GF-D8 (cell line): Measurements from ENCODE around the gene TNRC6C.

Experiments used
- DNase-seq: peaks from one replicate; lab custom pipeline; 2025; lab: John Stamatoyannopoulos, UW

TNRC6C gene

GRCh38 chr17:78013683-78014467 is 55.4 kb downstream of the TNRC6C start:
- peak; percentile 23 for DNase-seq

GRCh38 chr17:78014646-78015045 is 56.1 kb downstream of the TNRC6C start:
- no peak for DNase-seq

- no peak for DNase-seq
These were observed 58.3 kb downstream of the TNRC6C start for GRCh38 chr17:78016852-78017251.

- DNase-seq: peak; percentile 1
These were observed 61.0 kb downstream of the TNRC6C start for GRCh38 chr17:78019367-78019975.

- DNase-seq: no peak
These were observed 61.6 kb downstream of the TNRC6C start for GRCh38 chr17:78019976-78020716.

- DNase-seq: no peak
These were observed 62.2 kb downstream of the TNRC6C start for GRCh38 chr17:78020717-78021108.

- DNase-seq: no peak
These were observed 63.9 kb downstream of the TNRC6C start for GRCh38 chr17:78022425-78022824.

- DNase-seq: no peak
These were observed 64.5 kb downstream of the TNRC6C start for GRCh38 chr17:78023042-78023441.

- DNase-seq: peak; percentile 14
These were observed 67.9 kb downstream of the TNRC6C start for GRCh38 chr17:78026381-78026780.

GRCh38 chr17:78027121-78027520 is 68.6 kb downstream of the TNRC6C start:
- no peak for DNase-seq

- no peak for DNase-seq
These were observed 71.2 kb downstream of the TNRC6C start for GRCh38 chr17:78029697-78030096.

GRCh38 chr17:78031435-78031834 is 72.9 kb downstream of the TNRC6C start:
- DNase-seq: no peak

- no peak for DNase-seq
These were observed 73.7 kb downstream of the TNRC6C start for GRCh38 chr17:78032166-78032565.

- no peak for DNase-seq
These were observed 76.1 kb downstream of the TNRC6C start for GRCh38 chr17:78034429-78035091.

GRCh38 chr17:78037280-78037679 is 78.8 kb downstream of the TNRC6C start:
- no peak for DNase-seq

- no peak for DNase-seq
These were observed 80.3 kb downstream of the TNRC6C start for GRCh38 chr17:78038748-78039288.

GRCh38 chr17:78039581-78039980 is 81.1 kb downstream of the TNRC6C start:
- no peak for DNase-seq

- no peak for DNase-seq
These were observed 82.2 kb downstream of the TNRC6C start for GRCh38 chr17:78040440-78041385.

- DNase-seq: no peak
These were observed 83.1 kb downstream of the TNRC6C start for GRCh38 chr17:78041386-78042179.

GRCh38 chr17:78042542-78042941 is 84.0 kb downstream of the TNRC6C start:
- DNase-seq: no peak
